GM18519 (cell line): ENCODE measurements around the gene CCDC183.
"Not testable (repeated sequence)": the region's sequence is repeated elsewhere in the genome, so short reads cannot be mapped to it uniquely, and the experiment has no call there.

Experiments used
- ATAC-seq: cut with Tn5 transposase; IDR thresholded peaks from one replicate; pipeline ENCODE4 v1.9.1; 2021; ENCODE audit warnings: mild to moderate bottlenecking, moderate library complexity; ENCODE audit not compliant: unreplicated experiment, low FRiP score

CCDC183 gene

DNA sequence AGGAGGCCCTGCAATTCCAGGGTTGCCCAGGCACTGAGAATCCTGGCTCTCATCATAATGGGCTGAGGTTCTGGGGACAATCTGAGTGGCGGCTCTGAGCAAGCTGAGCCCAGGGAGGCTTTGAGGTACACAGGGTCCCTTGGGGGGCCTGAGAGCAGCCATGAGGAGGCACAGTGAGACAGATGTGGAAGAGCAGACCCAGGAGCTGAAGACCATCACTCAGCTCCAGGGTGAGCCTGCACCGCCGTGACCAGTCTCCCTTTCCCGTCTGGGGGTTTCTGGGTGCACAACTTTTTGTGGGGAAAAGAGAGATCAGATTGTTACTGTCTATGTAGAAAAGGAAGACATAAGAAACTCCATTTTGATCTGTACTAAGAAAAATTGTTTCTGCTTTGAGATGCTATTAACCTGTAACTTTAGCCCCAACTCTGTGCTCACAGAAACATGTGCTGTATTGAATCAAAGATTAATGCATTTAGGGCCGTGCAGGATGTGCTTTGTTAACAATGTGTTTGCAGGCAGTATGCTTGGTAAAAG is at the start of gene CCDC183:
Gene CCDC183, plus strand, starts transcription at position 101 of the 537 bp plus-strand sequence. Its CDS starts 60 bp downstream, at position 161.
- ATAC-seq: no peak

DNA sequence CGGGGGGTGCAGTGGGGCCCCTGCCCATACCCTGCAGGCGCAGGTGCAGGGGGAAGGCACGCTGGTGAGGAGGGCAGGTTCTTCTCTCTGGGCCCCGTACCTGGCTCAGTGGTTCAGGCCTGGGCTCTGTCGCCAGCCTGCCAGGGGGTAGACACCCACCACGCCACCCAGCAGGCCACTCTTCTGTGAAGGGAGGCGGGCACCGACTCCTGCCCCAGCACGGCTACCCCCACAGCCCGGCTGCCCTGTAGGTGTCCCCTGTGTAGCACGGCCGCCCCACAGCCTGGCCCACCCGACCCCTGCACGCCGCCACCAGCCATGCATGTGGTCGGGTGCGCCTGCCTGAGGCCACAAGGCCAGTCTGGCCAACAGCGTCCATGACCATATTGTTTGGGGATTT is 49.5 kb upstream of the CCDC183 start:
- ATAC-seq: no peak

DNA sequence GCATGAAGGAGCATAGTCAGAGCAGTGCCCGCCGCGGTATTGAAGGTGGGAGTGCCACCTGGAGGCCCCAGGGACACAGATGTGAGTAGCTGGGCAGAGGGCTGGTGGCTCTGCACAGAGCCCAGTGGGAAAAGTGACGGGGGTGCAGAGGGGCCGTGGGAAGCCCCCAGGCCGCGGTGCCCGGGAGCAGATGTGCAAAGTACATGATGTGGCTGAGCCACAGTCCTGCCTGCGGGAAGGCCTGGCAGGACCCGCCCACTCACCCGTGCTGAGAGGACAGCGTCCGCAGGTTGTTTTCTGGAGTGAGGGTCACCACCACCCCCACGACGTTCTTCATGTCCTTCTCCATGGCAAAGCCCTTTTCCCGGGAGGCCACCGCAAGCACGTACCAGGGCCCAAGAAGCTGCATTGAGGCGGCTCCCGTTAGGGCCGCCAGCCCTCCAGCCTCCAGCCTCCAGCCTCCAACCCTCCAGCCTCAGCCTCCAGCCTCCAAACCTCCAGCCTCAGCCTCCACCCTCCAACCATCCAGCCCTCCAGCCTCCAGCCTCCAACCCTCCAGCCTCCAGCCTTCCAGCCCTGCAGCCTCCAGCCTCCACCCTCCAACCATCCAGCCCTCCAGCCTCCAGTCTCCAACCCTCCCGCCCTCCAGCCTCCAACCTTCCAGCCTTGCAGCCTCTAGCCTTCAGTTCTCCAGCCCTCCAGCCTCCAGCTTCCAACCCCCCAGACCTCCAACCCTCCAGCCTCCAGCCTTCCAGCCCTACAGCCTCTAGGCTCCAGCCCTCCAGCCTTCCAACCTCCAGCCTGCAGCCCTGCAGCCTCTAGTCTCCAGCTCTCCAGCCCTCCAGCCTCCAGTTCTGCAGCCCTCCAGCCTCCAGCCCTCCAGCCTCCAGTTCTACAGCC is 48.7 kb upstream of the CCDC183 start:
- no peak for ATAC-seq

DNA sequence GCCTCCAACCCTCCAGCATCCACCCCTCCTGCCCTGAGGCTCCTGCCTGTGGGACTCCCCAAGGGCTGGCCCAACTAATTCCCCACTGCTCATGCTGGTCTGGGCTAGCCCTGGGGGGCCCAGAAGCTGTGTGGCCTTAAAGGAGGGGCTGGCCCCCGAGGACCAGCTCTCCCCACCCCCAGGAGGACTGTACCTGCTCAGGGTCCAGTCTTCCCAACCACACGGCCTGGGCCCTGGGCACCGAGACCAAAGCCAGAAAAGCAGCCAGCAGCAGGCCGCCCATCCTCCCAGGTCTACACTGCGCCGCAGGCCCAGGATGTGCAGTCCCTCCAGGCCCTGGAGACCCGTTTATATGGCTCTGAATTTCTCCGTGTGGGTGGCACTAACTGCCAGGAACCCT is 47.9 kb upstream of the CCDC183 start, which contains the start of gene LCN6:
Gene LCN6, minus strand, starts transcription at position 325 of the 400 bp plus-strand sequence. Its CDS starts 42 bp downstream, at position 283.
- no peak for ATAC-seq

DNA sequence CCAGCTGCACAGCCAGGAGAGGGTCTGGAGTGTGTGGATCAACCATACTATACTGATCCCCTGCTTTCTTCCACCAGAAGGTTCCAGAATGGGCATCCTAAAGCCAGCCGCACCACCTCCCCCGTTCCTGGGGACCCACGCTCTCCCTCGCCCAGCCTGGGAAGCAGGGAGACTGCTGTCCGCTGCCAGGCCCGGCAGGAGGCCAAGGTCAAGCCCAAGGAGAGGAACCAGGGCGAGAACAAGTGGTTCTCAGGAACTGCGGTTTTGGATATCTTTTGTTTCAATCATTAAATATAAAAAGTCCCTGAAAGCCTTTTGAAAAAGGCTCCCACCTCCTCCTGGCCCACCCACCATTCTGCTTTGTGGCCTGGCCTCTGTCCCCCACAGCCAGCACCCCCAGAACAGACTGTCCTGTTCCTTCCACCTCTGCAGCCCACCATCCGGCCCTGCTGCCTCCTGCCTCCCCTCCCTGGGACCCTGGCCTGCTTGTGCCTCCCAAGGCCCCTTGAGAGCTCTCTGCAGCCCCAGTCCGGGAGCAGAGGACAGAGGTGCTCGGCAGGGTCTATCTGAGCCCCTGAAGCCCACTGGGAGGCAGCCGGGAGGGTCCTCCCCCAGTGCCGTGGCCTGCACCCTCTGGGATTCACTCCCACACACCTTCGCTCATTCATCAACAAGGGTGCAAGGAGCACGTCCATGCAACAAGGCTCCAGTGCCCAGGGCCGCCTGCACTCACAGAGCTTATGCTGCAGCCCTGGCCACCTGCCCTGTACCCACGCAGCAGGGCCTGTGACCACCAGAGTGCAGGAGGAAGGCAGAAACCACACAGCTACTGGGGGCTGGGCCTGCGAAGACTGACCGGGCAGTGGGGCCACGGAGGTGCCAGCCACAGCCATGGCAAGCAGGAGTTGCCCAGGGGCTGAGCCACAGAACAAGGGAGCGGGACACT is 47.2 kb upstream of the CCDC183 start:
- no peak for ATAC-seq

DNA sequence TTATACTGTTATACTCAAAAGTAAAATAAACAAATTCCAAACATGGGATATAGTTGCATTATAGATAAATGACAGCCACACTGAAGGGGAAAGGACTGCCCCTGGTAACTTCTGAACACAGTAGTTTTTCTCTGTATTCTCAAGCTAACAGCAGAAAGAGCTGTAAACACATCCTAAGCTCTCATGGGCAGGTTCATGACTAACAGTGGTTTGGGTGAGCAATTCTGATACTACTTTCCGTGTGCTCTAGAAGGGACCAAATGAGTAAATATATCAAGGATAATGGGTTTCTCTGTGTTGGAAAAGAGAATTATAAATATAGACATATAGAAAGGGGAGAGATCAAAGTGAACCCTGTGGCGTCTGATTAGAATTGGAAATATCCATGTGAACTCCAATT is 45.6 kb upstream of the CCDC183 start:
- ATAC-seq: no peak

DNA sequence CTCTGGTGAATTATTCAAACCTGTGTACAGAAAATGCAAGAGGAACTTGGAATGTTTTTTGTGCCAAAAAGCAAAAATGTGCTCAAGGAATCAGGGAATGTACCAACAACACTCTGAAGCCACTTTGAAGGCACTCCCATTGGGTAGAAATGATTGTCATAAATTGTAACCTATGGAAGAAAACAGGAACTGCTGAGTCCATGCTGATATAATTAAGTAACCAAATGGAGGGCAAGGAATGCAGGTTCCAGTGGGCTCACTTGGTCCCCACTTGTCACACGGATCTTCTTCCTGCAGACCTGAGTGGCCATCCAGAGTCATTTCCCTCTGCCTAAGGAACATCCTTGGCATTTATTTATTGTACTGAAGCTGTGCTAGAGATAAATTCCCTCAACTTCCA is 44.9 kb upstream of the CCDC183 start:
- ATAC-seq: no peak

DNA sequence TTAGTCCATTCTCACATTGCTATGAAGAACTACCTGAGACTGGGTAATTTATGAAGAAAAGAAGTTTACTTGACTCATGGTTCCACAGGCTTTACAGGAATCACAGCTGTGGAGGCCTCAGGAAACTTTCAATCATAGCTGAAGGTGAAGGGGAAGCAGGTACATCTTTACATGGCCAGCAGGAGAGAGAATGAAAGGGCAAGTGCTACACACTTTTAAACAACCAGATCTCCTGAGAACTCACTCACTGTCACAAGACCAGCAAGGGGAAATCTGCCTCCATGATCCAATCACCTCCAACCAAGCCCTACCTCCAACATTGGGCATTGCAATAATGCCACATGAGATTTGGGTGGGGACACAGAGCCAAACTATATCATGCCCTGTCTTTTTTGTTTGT is 44.3 kb upstream of the CCDC183 start:
- ATAC-seq: no peak

DNA sequence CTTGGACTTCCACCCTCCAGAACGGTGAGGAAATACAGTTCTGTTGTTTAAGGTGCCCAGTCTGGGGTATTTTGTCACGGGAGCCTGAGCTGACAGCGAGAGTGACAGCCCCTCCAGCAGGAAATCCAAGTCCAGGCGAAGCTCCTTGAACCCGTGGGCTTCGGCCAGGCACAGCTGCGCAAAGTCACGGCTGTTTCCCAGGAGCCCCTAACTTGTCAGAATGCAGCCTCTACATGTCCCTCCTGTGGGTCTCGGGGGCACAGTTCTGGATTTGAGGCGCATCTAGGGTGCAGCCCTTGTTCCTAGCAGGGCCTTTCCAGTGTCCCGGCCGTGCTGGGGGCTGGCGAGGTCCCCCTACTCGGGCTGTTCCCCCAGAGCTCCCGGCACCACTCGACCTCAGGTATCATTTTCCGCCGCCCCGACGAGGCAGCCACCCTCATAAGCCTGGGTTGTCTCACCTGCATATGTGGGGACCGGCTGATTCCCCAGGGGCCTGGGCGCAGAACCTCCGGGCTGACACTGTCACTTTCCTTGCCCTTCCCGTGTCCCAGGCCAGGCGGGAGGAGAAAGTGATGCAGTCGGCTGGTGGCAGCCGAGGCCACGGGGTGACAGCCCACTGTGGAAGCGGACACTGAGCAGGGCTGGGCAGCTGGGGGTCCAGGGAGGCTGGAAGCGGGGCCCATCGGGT is 42.6 kb upstream of the CCDC183 start:
- no peak for ATAC-seq

DNA sequence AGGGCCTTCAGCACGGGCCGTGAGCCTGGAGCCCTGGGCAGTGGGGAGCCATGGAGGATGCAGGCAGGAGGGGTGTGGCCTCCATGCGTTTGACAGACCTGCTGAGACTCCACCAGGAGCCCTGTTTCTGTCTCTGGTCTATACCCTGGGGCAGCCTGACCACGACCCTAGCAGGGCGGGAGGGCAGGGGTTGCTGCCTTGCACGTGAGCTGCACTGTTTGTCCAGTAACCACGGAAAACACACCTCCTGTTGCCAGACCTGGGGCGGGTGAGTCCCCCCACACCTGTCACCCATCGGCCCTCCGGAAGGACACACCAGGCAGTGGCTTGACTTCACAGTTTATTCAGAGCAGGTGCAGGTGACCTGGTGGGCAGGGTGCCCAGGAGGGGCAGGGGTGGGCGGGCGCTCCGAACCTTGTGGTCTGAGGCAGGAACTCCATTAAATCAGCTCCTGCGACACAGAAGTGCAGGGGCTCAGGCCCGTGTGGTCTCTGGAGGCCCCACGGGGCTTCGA is 42.0 kb upstream of the CCDC183 start:
- no peak for ATAC-seq

DNA sequence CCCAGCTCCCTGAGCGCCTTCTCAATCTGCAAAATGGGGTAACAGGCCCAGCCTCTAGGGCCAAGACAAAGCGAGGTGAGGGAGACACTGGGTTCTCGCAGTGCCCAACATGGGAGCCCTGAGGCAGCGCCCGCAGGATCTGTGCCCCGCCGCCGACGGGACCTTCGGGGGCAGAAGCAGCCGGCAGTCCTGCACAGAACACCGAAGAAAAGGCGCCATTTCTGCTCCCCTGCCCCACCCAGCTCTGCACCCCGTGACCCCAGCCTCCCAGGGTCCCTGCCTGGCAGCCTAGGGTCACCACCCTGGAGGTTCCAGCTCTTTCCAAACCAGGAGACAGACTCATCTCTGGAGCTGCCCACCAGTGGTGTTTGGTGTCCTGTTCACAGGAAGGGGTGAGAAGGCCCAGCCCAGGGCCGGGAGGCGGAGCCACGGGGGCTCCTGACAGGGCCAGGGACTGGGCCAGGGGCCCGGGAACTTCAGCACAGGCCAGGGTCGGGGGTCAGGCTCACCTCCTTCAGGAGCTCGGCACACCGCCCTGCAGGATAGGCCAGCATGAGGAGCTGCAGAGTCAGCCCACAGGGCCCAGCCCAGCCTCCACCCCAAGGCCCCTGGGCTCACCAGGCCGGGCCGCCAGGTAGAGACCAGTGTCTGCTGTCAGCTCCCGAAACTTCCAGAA is 41.4 kb upstream of the CCDC183 start:
- no peak for ATAC-seq

DNA sequence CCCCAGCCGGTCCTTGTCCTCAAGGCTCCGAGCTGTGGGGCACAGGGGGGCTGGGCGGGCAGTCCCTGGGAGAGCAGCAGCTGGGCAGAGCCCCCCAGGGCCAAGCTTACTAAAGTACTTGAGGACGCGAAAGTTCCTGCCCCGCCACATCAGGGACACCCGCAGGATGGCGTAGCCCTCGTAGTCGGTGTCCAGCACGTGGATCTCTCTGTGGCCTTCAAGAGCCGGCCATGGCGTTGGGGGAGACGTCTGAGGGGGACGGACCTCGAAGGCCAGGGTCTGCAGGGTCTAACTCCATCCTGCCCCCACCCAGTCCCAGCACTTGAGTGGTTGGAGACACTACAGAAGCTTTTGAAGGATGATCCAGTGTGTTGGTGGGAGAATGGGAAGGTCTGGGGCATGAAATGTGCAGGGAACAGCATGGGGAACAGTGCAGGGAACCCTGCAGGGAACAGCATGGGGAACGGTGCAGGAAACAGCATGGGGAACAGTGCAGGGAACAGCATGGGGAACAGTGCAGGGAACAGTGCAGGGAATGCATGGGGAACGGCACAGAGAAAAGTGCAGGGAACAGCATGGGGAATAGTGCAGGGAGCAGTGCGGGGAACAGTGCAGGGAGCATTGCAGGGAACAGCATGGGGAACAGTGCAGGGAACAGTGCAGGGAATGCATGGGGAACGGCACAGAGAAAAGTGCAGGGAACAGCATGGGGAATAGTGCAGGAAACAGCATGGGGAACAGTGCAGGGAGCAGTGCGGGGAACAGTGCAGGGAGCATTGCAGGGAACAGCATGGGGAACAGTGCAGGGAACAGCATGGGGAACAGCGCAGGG is 40.6 kb upstream of the CCDC183 start:
- ATAC-seq: not testable (repeated sequence)

DNA sequence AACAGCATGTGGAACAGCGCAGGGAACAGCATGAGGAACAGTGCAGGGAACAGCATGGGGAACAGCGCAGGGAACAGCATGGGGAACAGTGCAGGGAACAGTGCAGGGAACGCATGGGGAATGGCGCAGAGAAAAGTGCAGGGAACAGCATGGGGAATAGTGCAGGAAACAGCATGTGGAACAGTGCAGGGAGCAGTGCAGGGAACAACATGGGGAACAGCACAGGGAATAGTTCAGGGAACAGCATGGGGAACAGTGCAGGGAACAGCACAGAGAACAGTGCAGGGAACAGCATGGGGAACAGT is 40.1 kb upstream of the CCDC183 start:
- no peak for ATAC-seq

DNA sequence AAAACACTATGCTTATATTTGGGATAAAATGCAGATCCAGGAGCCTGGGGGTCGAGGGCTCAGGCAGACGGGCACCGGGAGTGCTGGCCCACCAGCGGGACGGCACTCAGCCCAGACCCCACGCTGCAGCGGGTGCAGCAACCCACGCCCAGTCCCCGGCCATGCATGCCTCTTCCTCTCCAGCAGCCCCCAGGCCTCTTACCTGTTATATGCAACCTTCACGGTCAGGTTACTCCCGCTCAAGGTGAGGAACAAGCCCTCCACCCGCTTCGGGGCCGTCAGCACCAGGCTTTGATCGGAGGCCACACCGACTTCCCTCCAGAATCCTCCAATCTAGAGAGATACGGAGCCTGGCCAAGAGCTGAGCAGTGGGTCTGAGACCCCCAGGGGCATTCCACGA is 39.3 kb upstream of the CCDC183 start:
- ATAC-seq: no peak

DNA sequence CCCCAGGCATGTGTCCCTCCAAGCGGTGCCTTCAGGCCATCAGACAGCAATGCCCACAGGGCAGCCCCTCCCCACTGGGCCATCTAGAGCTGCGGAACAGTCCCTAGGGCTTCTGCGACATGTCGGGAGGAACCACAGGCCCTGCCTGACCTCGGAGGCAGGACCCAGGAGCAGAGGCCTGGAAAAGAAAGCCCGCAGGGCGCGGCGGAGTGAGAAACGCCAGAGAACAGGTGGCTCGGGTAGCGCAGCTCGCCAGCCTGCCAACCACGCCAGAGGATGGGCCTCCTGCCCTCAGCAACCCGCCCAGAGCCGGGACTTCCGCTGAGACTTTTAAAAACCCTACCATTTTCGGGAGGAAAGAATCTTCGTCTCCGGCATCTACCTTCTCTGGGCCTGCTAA is 38.8 kb upstream of the CCDC183 start:
- no peak for ATAC-seq

DNA sequence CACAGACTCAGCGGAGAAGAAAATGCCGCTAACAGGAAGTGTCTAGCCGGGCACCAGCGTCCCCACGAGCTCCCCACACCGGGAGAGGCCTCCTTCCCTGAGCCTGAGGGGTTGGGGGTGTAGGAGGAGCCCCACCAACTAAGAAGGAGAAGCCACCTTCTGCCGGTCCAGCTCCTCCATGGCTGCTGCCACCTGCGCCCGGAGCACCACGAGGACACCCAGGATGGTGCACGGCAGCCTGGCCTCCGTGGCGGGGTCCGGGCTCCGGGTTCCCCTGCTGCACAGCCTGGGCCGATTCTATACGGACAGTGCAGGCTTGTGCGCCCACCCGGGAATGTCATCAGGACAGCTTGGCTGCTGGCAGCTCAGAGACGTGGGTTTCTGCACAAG is 38.4 kb upstream of the CCDC183 start:
- no peak for ATAC-seq

DNA sequence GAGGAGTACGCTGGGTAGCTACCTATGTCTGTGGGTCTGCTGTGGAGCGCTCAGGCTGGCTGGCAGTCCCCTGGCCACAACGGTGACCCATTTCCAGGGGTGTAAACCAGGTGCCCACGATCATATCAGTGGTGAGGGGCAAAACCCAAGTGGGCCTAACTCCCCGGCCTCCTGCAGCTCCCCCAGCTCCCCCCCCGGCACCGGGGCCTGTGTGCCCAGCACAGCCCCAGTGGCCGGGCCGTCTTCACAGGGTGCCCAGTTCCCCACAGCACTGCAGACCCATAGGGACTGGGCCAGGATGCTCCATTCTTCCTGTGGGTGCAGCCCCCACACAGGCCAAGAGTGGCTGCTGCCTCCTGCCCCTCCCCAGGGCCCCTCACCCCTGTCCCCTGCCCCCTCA is 37.1 kb upstream of the CCDC183 start:
- no peak for ATAC-seq

DNA sequence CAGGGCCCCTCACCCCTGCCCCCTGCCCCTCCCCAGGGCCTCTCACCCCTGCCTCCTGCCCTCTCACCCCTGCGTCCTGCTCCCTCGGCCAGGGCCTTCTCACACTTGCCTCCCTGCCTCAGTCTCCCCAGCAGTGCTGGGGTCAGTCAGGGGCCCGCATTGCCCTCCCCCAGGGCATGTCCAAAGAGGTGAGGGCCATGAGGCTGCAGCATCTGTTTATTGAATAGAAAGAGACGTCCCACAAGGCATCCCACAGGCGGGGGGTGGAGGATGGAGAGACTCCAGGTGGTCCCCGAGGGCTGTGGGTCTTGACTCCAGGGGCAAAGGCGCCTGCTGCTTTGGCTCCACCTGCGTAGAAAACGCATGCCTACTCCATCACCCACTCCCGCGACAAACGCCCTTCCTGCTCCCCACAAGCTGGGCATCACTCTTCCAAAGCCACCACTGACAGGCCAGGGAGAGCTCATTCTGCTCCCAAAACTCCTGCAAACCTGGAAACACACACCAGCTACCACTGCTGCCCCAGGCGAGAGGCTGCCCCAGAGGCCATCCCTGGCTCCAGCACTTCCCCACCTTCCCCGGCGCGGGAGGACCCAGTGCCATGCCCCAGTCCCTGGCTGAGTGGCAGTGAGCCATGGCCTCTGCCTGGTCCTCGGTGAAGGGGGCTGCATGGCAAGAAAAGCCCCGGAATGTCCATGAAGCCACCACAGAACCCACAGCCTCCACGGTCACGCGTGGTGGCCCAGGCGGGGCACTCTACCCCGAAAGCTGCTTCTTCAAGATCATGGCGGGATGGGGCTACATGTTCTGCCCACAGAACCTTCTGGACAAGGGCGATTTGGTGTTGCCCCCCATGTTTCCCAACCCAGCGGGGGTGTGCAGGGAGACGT is 36.5 kb upstream of the CCDC183 start:
- ATAC-seq: no peak
